Measurements from ENCODE around the gene CYBB.

- no peak for TF ChIP-seq CTCF (IDR thresholded peaks at IDR 0.05)
- no peak for TF ChIP-seq EP300 (IDR thresholded peaks at IDR 0.05)
Observed at GRCh38 chrX:37824491-37825214, 44.8 kb downstream of the CYBB start.

Measured in ovary (tissue), 3 donors.